ENCODE data around the gene SYNDIG1.

DNA sequence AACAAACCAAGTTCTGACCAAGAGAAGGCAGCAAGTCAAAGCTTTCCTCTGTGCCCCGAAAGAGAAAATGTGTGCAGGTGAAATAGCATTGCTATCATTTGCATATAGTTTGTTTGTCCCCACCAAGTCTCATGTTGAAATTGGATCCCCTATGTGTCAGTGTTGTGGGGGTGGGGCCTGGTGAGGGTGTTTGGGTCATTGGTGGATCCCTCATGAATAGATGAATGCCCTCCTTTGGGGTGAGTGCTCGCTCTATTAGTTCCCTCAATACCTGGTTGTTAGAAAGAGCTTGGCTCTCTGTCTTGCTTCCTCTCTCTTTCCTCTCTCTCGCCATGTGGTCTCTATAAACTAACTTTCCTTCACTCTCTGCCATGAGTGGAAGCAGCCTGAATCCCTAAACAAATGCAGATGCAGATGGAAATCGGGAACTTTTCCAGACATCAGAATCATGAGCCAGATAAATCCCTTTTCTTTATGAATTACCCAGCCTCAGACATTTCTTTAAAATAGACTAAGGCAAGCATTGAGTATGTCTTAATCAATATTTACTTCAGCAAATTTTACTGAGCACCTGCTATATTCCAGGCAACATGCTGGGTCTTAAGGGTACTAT is 43.8 kb upstream of the SYNDIG1 start:
- TF ChIP-seq RCOR1 (IDR thresholded peaks at IDR 0.05; ENCODE audit: insufficient replicate concordance, low read length) (no peak), MXI1 (IDR thresholded peaks at IDR 0.05; ENCODE audit: borderline replicate concordance, low read depth, low read length) (no peak), CEBPB (IDR thresholded peaks at IDR 0.05; ENCODE audit: low read depth, low read length) (no peak), MAFK (IDR thresholded peaks at IDR 0.05; ENCODE audit: low read depth, low read length) (no peak), RFX5 (IDR thresholded peaks at IDR 0.05; ENCODE audit: low read depth, low read length) (no peak), POLR2A (IDR thresholded peaks at IDR 0.05; ENCODE audit: low read depth, low read length) (no peak)
- TF ChIP-seq, protein P1, sequence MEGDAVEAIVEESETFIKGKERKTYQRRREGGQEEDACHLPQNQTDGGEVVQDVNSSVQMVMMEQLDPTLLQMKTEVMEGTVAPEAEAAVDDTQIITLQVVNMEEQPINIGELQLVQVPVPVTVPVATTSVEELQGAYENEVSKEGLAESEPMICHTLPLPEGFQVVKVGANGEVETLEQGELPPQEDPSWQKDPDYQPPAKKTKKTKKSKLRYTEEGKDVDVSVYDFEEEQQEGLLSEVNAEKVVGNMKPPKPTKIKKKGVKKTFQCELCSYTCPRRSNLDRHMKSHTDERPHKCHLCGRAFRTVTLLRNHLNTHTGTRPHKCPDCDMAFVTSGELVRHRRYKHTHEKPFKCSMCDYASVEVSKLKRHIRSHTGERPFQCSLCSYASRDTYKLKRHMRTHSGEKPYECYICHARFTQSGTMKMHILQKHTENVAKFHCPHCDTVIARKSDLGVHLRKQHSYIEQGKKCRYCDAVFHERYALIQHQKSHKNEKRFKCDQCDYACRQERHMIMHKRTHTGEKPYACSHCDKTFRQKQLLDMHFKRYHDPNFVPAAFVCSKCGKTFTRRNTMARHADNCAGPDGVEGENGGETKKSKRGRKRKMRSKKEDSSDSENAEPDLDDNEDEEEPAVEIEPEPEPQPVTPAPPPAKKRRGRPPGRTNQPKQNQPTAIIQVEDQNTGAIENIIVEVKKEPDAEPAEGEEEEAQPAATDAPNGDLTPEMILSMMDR (conservative IDR thresholded peaks at IDR 0.05; ENCODE audit: low read depth, low read length), result no peak

Measured in IMR-90 (cell line).